A549 (cell line): ENCODE data around the gene QDPR. TPM values are rescaled to one million over a fixed set of nuclear protein-coding genes. Genes with fewer than 3 reads are reported as not detected.

Source experiments
- ATAC-seq, 2 experiments: fragments of 200-7000 bp in 1 of 2; fragments of >200 bp in 1 of 2; cut with Nextera tagmentation in 1 of 2; cut with Tn5 transposase in 1 of 2; 3 replicates each; pipeline versions ENCODE4 v1.8.0 to v1.9.1; 2018 to 2020; ENCODE audit warnings: mild to moderate bottlenecking in 1 of 2, moderate library complexity in 1 of 2
- CTCF ChIA-PET: fragments of 300-600 bp; sonication (Branson Sonifier 250); formaldehyde crosslinking; extraction: SDS; loops from one replicate; lab custom pipeline; 2021; ENCODE audit warnings: antibody characterized with exemption, inconsistent platforms; lab: Yijun Ruan, JAX
- POLR2A ChIA-PET: fragments of 350-600 bp; formaldehyde crosslinking; extraction: SDS; loops from one replicate; lab custom pipeline; 2021; ENCODE audit warnings: antibody characterized with exemption, inconsistent platforms; lab: Yijun Ruan, JAX
- DNase-seq, 2 experiments: peaks; one replicate each; pipeline versions ENCODE4 v3.0.0 to v3.0.0-alpha.2; 2011 to 2016; ENCODE audit warnings: low read depth in 1 of 2, low spot score in 1 of 2
- FAIRE-seq: peaks from 2 replicates; lab custom pipeline; 2011; peaks lifted over from hg19 to GRCh38; lab: Jason Lieb, UNC
- H3K27ac ChIP-seq, 2 experiments: fragments of >200 bp; sonication (Bioruptor Twin); formaldehyde crosslinking; 3 replicates each; pipeline ENCODE4 v1.5.1; 2016 to 2017
- H3K4me1 ChIP-seq: fragments of >200 bp; sonication (Bioruptor Twin); formaldehyde crosslinking; 3 replicates; pipeline ENCODE4 v1.6.1; 2016
- H3K4me2 ChIP-seq: fragments of >200 bp; sonication (Bioruptor Twin); formaldehyde crosslinking; 3 replicates; pipeline ENCODE4 v1.6.1; 2016
- H3K4me3 ChIP-seq: fragments of >200 bp; sonication (Bioruptor Twin); formaldehyde crosslinking; 3 replicates; pipeline ENCODE4 v1.5.1; 2016
- H3K9me3 ChIP-seq: fragments of >200 bp; sonication (Bioruptor Twin); formaldehyde crosslinking; 3 replicates; pipeline ENCODE4 v1.6.1; 2016
- CTCF ChIP-seq: fragments of >200 bp; sonication (Bioruptor Twin); formaldehyde crosslinking; IDR thresholded peaks from 3 replicates; pipeline ENCODE4 v1.5.1; 2016
- EHMT2 ChIP-seq: fragments of 200-600 bp; sonication (generic); IDR thresholded peaks from 2 replicates; pipeline ENCODE4 v1.6.1; 2016; ENCODE audit warnings: antibody characterized with exemption, low read depth, mild to moderate bottlenecking, moderate library complexity
- EP300 ChIP-seq, 2 experiments: fragments of >200 bp; sonication (Bioruptor Twin); formaldehyde crosslinking; IDR thresholded peaks; 2 replicates in 1 of 2; 3 replicates in 1 of 2; pipeline ENCODE4 v1.6.1; 2016 to 2017
- ESRRA ChIP-seq: fragments of 150-350 bp; IDR thresholded peaks from 2 replicates; pipeline ENCODE4 v1.6.1; 2014; ENCODE audit warnings: mild to moderate bottlenecking, low read length, borderline replicate concordance
- FOXS1 ChIP-seq: fragments of 250-450 bp; sonication (Bioruptor Pico); IDR thresholded peaks from 2 replicates; pipeline ENCODE4 v1.5.0; 2020; ENCODE audit warnings: mild to moderate bottlenecking, moderate library complexity
- GATA3 ChIP-seq: IDR thresholded peaks from 2 replicates; pipeline ENCODE4 v1.6.1; 2012; ENCODE audit warnings: borderline replicate concordance
- HEYL ChIP-seq: fragments of 250-450 bp; sonication (Bioruptor Pico); IDR thresholded peaks from 2 replicates; pipeline ENCODE4 v1.8.0; 2021; ENCODE audit warnings: mild to moderate bottlenecking, moderate library complexity
- HOXB13 ChIP-seq: fragments of 250-450 bp; sonication (Bioruptor Pico); IDR thresholded peaks from 2 replicates; pipeline ENCODE4 v1.5.0; 2020; ENCODE audit warnings: low read depth, mild to moderate bottlenecking, moderate library complexity
- JUN ChIP-seq, 2 experiments: fragments of >200 bp; sonication (Bioruptor Twin); formaldehyde crosslinking; IDR thresholded peaks; 2 replicates in 1 of 2; 3 replicates in 1 of 2; pipeline ENCODE4 v1.6.1; 2016 to 2017
- MAFK ChIP-seq: fragments of 450-650 bp; IDR thresholded peaks from 2 replicates; pipeline ENCODE4 v1.6.1; 2014; ENCODE audit not compliant: partially characterized antibody
- MYC ChIP-seq: IDR thresholded peaks from 2 replicates; pipeline ENCODE4 v1.6.1; 2012; ENCODE audit warnings: mild to moderate bottlenecking, inconsistent platforms, low read length, improper control_type of control experiment, borderline replicate concordance
- NPAS2 ChIP-seq: fragments of 250-450 bp; sonication (Bioruptor Pico); IDR thresholded peaks from 2 replicates; pipeline ENCODE4 v1.8.0; 2022; ENCODE audit warnings: mild to moderate bottlenecking, moderate library complexity, borderline replicate concordance
- PBX3 ChIP-seq: IDR thresholded peaks from 2 replicates; pipeline ENCODE4 v1.6.1; 2012
- POLR2A ChIP-seq: IDR thresholded peaks from 2 replicates; pipeline ENCODE4 v1.6.1; 2012; ENCODE audit warnings: mild to moderate bottlenecking, low read length
- POLR2AphosphoS2 ChIP-seq: conservative IDR thresholded peaks from 2 replicates; pipeline ENCODE4 v1.6.1; 2012; ENCODE audit warnings: low read length, improper control_type of control experiment, inconsistent platforms
- REST ChIP-seq: fragments of 200-600 bp; sonication (generic); IDR thresholded peaks from 2 replicates; pipeline ENCODE4 v1.6.1; 2016; ENCODE audit warnings: antibody characterized with exemption, mild to moderate bottlenecking, moderate library complexity
- RFX5 ChIP-seq: fragments of 450-650 bp; IDR thresholded peaks from 2 replicates; pipeline ENCODE4 v1.7.1; 2014; ENCODE audit warnings: antibody characterized with exemption, mild to moderate bottlenecking, moderate library complexity
- SMC3 ChIP-seq: fragments of >200 bp; sonication (Bioruptor Twin); formaldehyde crosslinking; IDR thresholded peaks from 3 replicates; pipeline ENCODE4 v1.6.1; 2018; ENCODE audit warnings: inconsistent platforms
- SREBF2 ChIP-seq: fragments of 450-650 bp; IDR thresholded peaks from 2 replicates; pipeline ENCODE4 v1.6.1; 2014; ENCODE audit warnings: mild to moderate bottlenecking, moderate library complexity
- ZC3H11A ChIP-seq: fragments of 450-650 bp; IDR thresholded peaks from 2 replicates; pipeline ENCODE4 v1.6.1; 2014; ENCODE audit warnings: antibody characterized with exemption, mild to moderate bottlenecking
- ZNF302 ChIP-seq: fragments of 250-450 bp; sonication (Bioruptor Pico); IDR thresholded peaks from 2 replicates; pipeline ENCODE4 v1.9.0; 2021; ENCODE audit warnings: inconsistent platforms, mild to moderate bottlenecking, moderate library complexity
- WGBS: methylation state at CpG from one replicate; pipeline ENCODE4 v1.1.6; 2017; ENCODE audit errors: missing lambda C conversion rate; 5-methylcytosine and 5-hydroxymethylcytosine counted together
- polyA plus RNA-seq, 4 experiments: library from polyadenylated mRNA; depleted of rRNA in 3 of 4; stranded (reverse); fragments of >200 nt; fragmentation: RNase III in 1 of 4; extraction: RNeasy Plus Mini Kit Qiagen cat#74134 plus additional on column Dnase treatment in 1 of 4; gene quantifications; 2 replicates in 3 of 4; 3 replicates in 1 of 4; pipeline ENCODE4 v1.2.3, GENCODE V29; 2011 to 2017
- TF ChIP-seq, protein P1 (sequence below): IDR thresholded peaks from 2 replicates; pipeline ENCODE4 v1.6.1; 2012; ENCODE audit warnings: low read depth, borderline replicate concordance

QDPR gene
- polyA plus RNA-seq, 2 of the 4 experiments (the other 2 are of a cell fraction), result 40.4 to 75.1 TPM

DNA sequence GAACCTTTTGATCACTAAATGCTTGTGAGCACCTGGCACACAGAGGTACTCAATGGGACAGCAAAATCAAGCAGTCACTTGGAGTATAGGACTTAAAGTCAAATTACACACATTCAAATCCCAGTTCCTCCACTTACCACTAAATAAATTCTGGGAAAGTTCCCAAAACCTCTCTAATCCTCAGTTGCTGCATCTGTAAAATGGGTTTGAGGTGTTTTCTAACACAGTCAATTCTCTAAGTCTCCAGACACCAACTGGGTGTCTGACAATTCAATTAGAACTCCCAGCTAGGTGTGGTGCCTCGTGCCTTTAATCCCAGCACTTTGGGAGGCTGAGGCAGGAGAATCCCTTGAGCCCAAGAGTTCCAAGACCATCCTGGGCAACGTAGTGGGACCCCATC, 19.0 kb downstream of the QDPR start:
- WGBS, result 100% methylated on average over 1 of the region's 2 CpGs
- no peak overlapping the region for H3K27ac ChIP-seq
- ATAC-seq, result no peak

GRCh38 chr4:17492058-17492741, 19.7 kb downstream of the QDPR start:
- Histone ChIP-seq H3K4me3 (no peak overlapping the region), H3K4me1 (peaks cover 15% of the 10 kb centered on the region), H3K27ac (no peak overlapping the region), H3K4me2 (no peak overlapping the region)
- ChIA-PET CTCF (no interaction called here), POLR2A (no interaction called here)
- DNase-seq, result no peak
- WGBS, result 92% methylated on average over 14 of the region's 15 CpGs
- TF ChIP-seq FOXS1 (no peak), ZNF302 (CRISPR knock-in tag) (no peak)
- TF ChIP-seq, all 56 proteins: peak for 0
- no peaks in the 10 kb centered on the region for H3K9me3 ChIP-seq
- ATAC-seq (no peak), FAIRE-seq (no peak)

More for the DNA sequence above, 19.0 kb downstream of the QDPR start:
- no peak for DNase-seq
- no peaks in the 10 kb centered on the region for H3K9me3 ChIP-seq
- ChIA-PET CTCF (no interaction called here), POLR2A (no interaction called here)
- no peak overlapping the region for H3K4me2 ChIP-seq
- no peak for FAIRE-seq
- TF ChIP-seq GATA3 (no peak), REST (no peak), ESRRA (no peak), PBX3 (no peak), HEYL (no peak), MAFK (no peak), EHMT2 (no peak), HOXB13 (CRISPR knock-in tag) (no peak), POLR2AphosphoS2 (no peak), NPAS2 (CRISPR knock-in tag) (no peak), RFX5 (no peak)
- H3K4me1 ChIP-seq, result peaks cover 15% of the 10 kb centered on the region
- H3K4me3 ChIP-seq, result no peak overlapping the region

DNA sequence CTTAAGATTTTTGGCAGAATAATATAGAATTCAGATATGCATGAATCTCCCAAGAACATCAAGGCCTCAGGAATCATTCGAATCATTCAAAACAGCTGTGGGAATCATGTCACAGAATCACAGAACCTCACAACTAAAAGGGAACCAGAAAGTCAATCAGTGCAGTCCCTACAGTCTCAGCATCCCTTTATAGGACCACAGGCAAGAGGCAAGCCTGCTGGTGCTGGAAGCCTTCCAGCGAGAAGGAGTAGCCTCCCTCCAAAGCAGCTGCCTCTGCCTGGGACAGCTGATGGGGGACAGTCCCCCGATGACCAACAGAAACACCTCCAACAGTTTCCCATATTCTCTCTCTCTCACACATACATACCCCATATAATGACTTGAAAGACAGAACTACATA, 20.7 kb downstream of the QDPR start:
- no peak for FAIRE-seq
- 94% methylated on average over 3 of the region's 3 CpGs for WGBS
- POLR2A ChIA-PET, result no interaction called here
- Histone ChIP-seq H3K9me3 (no peaks in the 10 kb centered on the region), H3K27ac (no peak overlapping the region), H3K4me3 (no peak overlapping the region), H3K4me2 (no peak overlapping the region), H3K4me1 (peaks cover 15% of the 10 kb centered on the region)
- CTCF ChIA-PET, result no interaction called here
- TF ChIP-seq, protein P1, sequence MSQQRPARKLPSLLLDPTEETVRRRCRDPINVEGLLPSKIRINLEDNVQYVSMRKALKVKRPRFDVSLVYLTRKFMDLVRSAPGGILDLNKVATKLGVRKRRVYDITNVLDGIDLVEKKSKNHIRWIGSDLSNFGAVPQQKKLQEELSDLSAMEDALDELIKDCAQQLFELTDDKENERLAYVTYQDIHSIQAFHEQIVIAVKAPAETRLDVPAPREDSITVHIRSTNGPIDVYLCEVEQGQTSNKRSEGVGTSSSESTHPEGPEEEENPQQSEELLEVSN, result no peak
- TF ChIP-seq POLR2A (no peak), ZC3H11A (no peak), SMC3 (no peak), MYC (no peak), GATA3 (no peak), MAFK (no peak), EP300 (IDR thresholded peaks at IDR 0.05) (no peak), SREBF2 (no peak), CTCF (no peak), JUN (IDR thresholded peaks at IDR 0.05) (no peak), HOXB13 (CRISPR knock-in tag) (no peak)
- TF ChIP-seq, all 56 proteins: peak for 0
- no peak for ATAC-seq
- no peak for DNase-seq
